HepG2 (cell line): ENCODE results near the gene CDR2L. TPM values are rescaled to one million over a fixed set of nuclear protein-coding genes. Genes with fewer than 3 reads are reported as not detected.

Experiments used
- BRD4 ChIP-seq: sonication (generic); formaldehyde crosslinking; IDR thresholded peaks from 2 replicates; pipeline ENCODE4 v1.4.0; 2020; ENCODE audit warnings: missing genetic modification reagents
- CENPBD1 ChIP-seq: sonication (generic); formaldehyde crosslinking; IDR thresholded peaks from 2 replicates; pipeline ENCODE4 v1.8.0; 2022; ENCODE audit warnings: missing genetic modification reagents, low read depth, mild to moderate bottlenecking, borderline replicate concordance
- CREB1 ChIP-seq, 2 experiments: fragments of 450-650 bp in 1 of 2; IDR thresholded peaks; 2 replicates each; pipeline ENCODE4 v1.6.1; 2016 to 2017; ENCODE audit warnings: control low read depth in 1 of 2, mild to moderate bottlenecking in 1 of 2, missing compliant biosample characterization in 1 of 2, missing genetic modification characterization in 1 of 2
- FLYWCH1 ChIP-seq: sonication (generic); formaldehyde crosslinking; IDR thresholded peaks from 2 replicates; pipeline ENCODE4 v1.8.1; 2023; ENCODE audit warnings: mild to moderate bottlenecking, missing genetic modification reagents
- GPN1 ChIP-seq: sonication (generic); formaldehyde crosslinking; IDR thresholded peaks from 2 replicates; pipeline ENCODE4 v1.5.1; 2020; ENCODE audit warnings: missing genetic modification reagents, borderline replicate concordance
- LCORL ChIP-seq, 2 experiments: fragments of 450-650 bp in 1 of 2; sonication (generic) in 1 of 2; formaldehyde crosslinking in 1 of 2; IDR thresholded peaks; 2 replicates each; pipeline versions ENCODE4 v1.5.0 to v1.6.1; 2017 to 2020; ENCODE audit warnings: antibody characterized with exemption in 1 of 2, missing genetic modification reagents in 1 of 2
- MIER2 ChIP-seq: IDR thresholded peaks from 2 replicates; pipeline ENCODE4 v1.6.1; 2016; ENCODE audit warnings: missing biosample characterization, missing genetic modification reagents
- MLX ChIP-seq: IDR thresholded peaks from 2 replicates; pipeline ENCODE4 v1.6.1; 2016
- NFKB2 ChIP-seq: sonication (generic); formaldehyde crosslinking; IDR thresholded peaks from 2 replicates; pipeline ENCODE4 v1.4.0; 2020; ENCODE audit warnings: missing genetic modification reagents, borderline replicate concordance
- NFKBIZ ChIP-seq: IDR thresholded peaks from 2 replicates; pipeline ENCODE4 v1.6.1; 2018; ENCODE audit warnings: missing genetic modification reagents, missing compliant biosample characterization
- ONECUT2 ChIP-seq: sonication (generic); formaldehyde crosslinking; IDR thresholded peaks from 2 replicates; pipeline ENCODE4 v1.4.0; 2020; ENCODE audit warnings: missing genetic modification reagents
- PAWR ChIP-seq: sonication (generic); formaldehyde crosslinking; IDR thresholded peaks from 2 replicates; pipeline ENCODE4 v1.4.0; 2020; ENCODE audit warnings: missing genetic modification reagents, mild to moderate bottlenecking, borderline replicate concordance
- PREB ChIP-seq: sonication (generic); formaldehyde crosslinking; IDR thresholded peaks from 2 replicates; pipeline ENCODE4 v1.4.0; 2020; ENCODE audit warnings: missing genetic modification reagents
- SKIL ChIP-seq: sonication (generic); formaldehyde crosslinking; IDR thresholded peaks from 2 replicates; pipeline ENCODE4 v1.8.0; 2022; ENCODE audit warnings: missing genetic modification reagents, mild to moderate bottlenecking, moderate library complexity, borderline replicate concordance
- SMARCC2 ChIP-seq: fragments of 450-650 bp; IDR thresholded peaks from 2 replicates; pipeline ENCODE4 v1.6.1; 2017; ENCODE audit warnings: antibody characterized with exemption, mild to moderate bottlenecking
- STAT5B ChIP-seq: sonication (generic); formaldehyde crosslinking; IDR thresholded peaks from 2 replicates; pipeline ENCODE4 v1.4.0; 2020; ENCODE audit warnings: missing genetic modification reagents
- ZKSCAN1 ChIP-seq: fragments of 150-350 bp; IDR thresholded peaks from 2 replicates; pipeline ENCODE4 v1.6.1; 2014; ENCODE audit warnings: low read length
- ZNF121 ChIP-seq: sonication (generic); formaldehyde crosslinking; IDR thresholded peaks from 2 replicates; pipeline ENCODE4 v1.5.0; 2020; ENCODE audit warnings: mild to moderate bottlenecking, missing genetic modification reagents
- ZNF512 ChIP-seq: sonication (generic); formaldehyde crosslinking; IDR thresholded peaks from 2 replicates; pipeline ENCODE4 v1.4.0; 2020; ENCODE audit warnings: mild to moderate bottlenecking, missing genetic modification reagents
- ZNF597 ChIP-seq: sonication (generic); formaldehyde crosslinking; IDR thresholded peaks from 2 replicates; pipeline ENCODE4 v1.5.0; 2020; ENCODE audit warnings: missing genetic modification reagents
- ZNF652 ChIP-seq: IDR thresholded peaks from 2 replicates; pipeline ENCODE4 v1.6.1; 2016; ENCODE audit warnings: low read depth, borderline replicate concordance
- ZNF740 ChIP-seq: sonication (generic); formaldehyde crosslinking; IDR thresholded peaks from 2 replicates; pipeline ENCODE4 v1.4.0; 2020; ENCODE audit warnings: missing genetic modification reagents
- polyA plus RNA-seq, 8 experiments: library from polyadenylated mRNA; depleted of rRNA in 3 of 8; stranded (reverse) in 7 of 8; unstranded in 1 of 8; fragments of >200 nt; fragmentation: Illumina TruSeq in 4 of 8; extraction: Trizol in 4 of 8; gene quantifications; 2 replicates each; pipeline versions ENCODE4 v1.2.1 to v1.2.3, GENCODE V29; 2011 to 2016; ENCODE audit warnings: low read depth in 4 of 8, missing spikeins in 1 of 8, mixed read lengths in 1 of 8; ENCODE audit not compliant: insufficient read depth in 1 of 8
- total RNA-seq, 5 experiments: library from RNA; depleted of rRNA; stranded (reverse); fragments of >200 nt; fragmentation: Illumina TruSeq; extraction: Trizol; gene quantifications; 2 replicates each; pipeline ENCODE4 v1.2.3, GENCODE V29; 2016; ENCODE audit warnings: low read depth in 1 of 5

CDR2L gene
- total and polyA plus RNA-seq, 2 of the 13 experiments (the other 11 are each of a cell fraction or from before 2014, with no cell fraction given): 1.9 to 2.1 TPM

GRCh38 chr17:75012346-75013091 is 25.1 kb downstream of the CDR2L start, which contains the start of gene MRPL58 (continued):
- TF ChIP-seq GPN1 (CRISPR knock-in tag) (peak; percentile 97), ZNF121 (CRISPR knock-in tag) (peak; percentile 60), ZNF512 (peak; percentile 74; the same call in 1 of the 2 replicates), BRD4 (CRISPR knock-in tag) (peak; percentile 99), SKIL (no peak; the same call in 1 of the 2 replicates), MIER2 (CRISPR knock-in tag) (peak; percentile 77), STAT5B (CRISPR knock-in tag) (peak; percentile 90), PREB (CRISPR knock-in tag) (peak; percentile 96; the same call in 1 of the 2 replicates), ZNF597 (CRISPR knock-in tag) (peak; percentile 93), FLYWCH1 (0 out of 2 replicates have a peak, but pooled peaks have one; percentile 50), ONECUT2 (CRISPR knock-in tag) (no peak), PAWR (CRISPR knock-in tag) (peak; percentile 74; the same call in 1 of the 2 replicates), CENPBD1 (CRISPR knock-in tag) (no peak), NFKB2 (CRISPR knock-in tag) (peak; percentile 97), SMARCC2 (no peak), ZNF740 (no peak; the same call in 1 of the 2 replicates), LCORL (IDR thresholded peaks at IDR 0.05) (no peak), LCORL (CRISPR knock-in tag; IDR thresholded peaks at IDR 0.05) (peak; percentile 94), CREB1 (IDR thresholded peaks at IDR 0.05) (peak; percentile 46; the same call in 1 of the 2 replicates), CREB1 (CRISPR knock-in tag; IDR thresholded peaks at IDR 0.05) (peak; percentile 91), MLX (CRISPR knock-in tag) (peak; percentile 81), ZNF652 (CRISPR knock-in tag) (peak; percentile 31; the same call in 1 of the 2 replicates), NFKBIZ (CRISPR knock-in tag) (peak; percentile 95; the same call in 1 of the 2 replicates), ZKSCAN1 (no peak; the same call in 1 of the 2 replicates)
